Kidney (tissue), 14 donors: Measurements from ENCODE around the gene SLC1A2. TPM values are rescaled to one million over a fixed set of nuclear protein-coding genes. Genes with fewer than 3 reads are reported as not detected.

Experiments used
- DNase-seq, 5 donors: peaks; one replicate each; pipeline ENCODE4 v3.0.0-alpha.2; 2013 to 2020
- FAIRE-seq: peaks from 2 replicates; lab custom pipeline; 2012; peaks lifted over from hg19 to GRCh38; lab: Jason Lieb, UNC
- H3K27ac ChIP-seq, 2 donors: one replicate each; pipeline ENCODE4 v1.7.0; 2013; ENCODE audit warnings: low read depth in 2 of 2, low read length in 2 of 2, inconsistent platforms in 1 of 2
- H3K27me3 ChIP-seq: one replicate; pipeline ENCODE4 v1.7.1; 2013; ENCODE audit warnings: low read length, inconsistent platforms; ENCODE audit not compliant: control insufficient read depth, insufficient read depth
- H3K36me3 ChIP-seq, 3 donors: one replicate each; pipeline versions ENCODE4 v1.7.0 to v1.7.1; 2013; ENCODE audit warnings: low read length in 3 of 3, control low read depth in 1 of 3, inconsistent platforms in 1 of 3; ENCODE audit not compliant: insufficient read depth in 3 of 3, control insufficient read depth in 2 of 3
- H3K4me1 ChIP-seq, 3 donors: one replicate each; pipeline versions ENCODE4 v1.7.0 to v1.7.1; 2013; ENCODE audit warnings: low read length in 3 of 3, inconsistent platforms in 1 of 3, low read depth in 1 of 3; ENCODE audit not compliant: control insufficient read depth in 2 of 3, insufficient read depth in 2 of 3
- H3K4me3 ChIP-seq, 3 donors: one replicate each; pipeline versions ENCODE4 v1.7.0 to v1.8.1; 2013; ENCODE audit warnings: low read length in 3 of 3, control low read depth in 1 of 3, inconsistent platforms in 1 of 3
- H3K9ac ChIP-seq, 3 donors: one replicate each; pipeline versions ENCODE4 v1.7.0 to v1.7.1; 2013; ENCODE audit warnings: low read length in 3 of 3, control low read depth in 1 of 3, inconsistent platforms in 1 of 3
- H3K9me3 ChIP-seq, 3 donors: one replicate each; pipeline versions ENCODE4 v1.7.0 to v1.7.1; 2013; ENCODE audit warnings: low read length in 3 of 3, control low read depth in 1 of 3, inconsistent platforms in 1 of 3; ENCODE audit not compliant: control insufficient read depth in 2 of 3, insufficient read depth in 1 of 3
- CTCF ChIP-seq: IDR thresholded peaks from 3 replicates; pipeline ENCODE4 v1.5.1; 2012; ENCODE audit warnings: mild to moderate bottlenecking, moderate library complexity, borderline replicate concordance; ENCODE audit not compliant: insufficient read depth; ENCODE audit errors: extremely low read depth
- intact Hi-C: fragments of 100-400 bp; cut with DNase I; formaldehyde crosslinking; loops from one replicate; pipeline ENCODE4 v1.11.1; 2022
- polyA plus RNA-seq: library from polyadenylated mRNA; stranded (reverse); fragments of 350-450 nt; fragmentation: Illumina TruSeq; extraction: RNeasy Lipid Tissue Mini Kit (QIAGEN cat#74804); gene quantifications from one replicate; pipeline ENCODE4 v1.2.3, GENCODE V29; 2014; ENCODE audit warnings: low read depth, low replicate concordance; ENCODE audit not compliant: insufficient read depth
- total RNA-seq: library from RNA; stranded (reverse); fragmentation: NEBNext Ultra II Directional; extraction: Animal tissue kit (Norgen Biotek cat#: 25700); gene quantifications from one replicate; pipeline ENCODE4 v1.2.1, GENCODE V29; 2021
- donor health status: control.
- donor health status: control.
- donor health status: control.
- donor health status: control.
- donor health status: control.
- donor health status: DM: yes; HTN: yes; CAD: no.
- donor health status: Normal renal cell carcinoma (clear cell type).

Gene SLC1A2
- total and polyA plus RNA-seq, 2 donors from 2014 or later, result 0.11 to 0.28 TPM

- Histone ChIP-seq H3K27me3 (no peaks in the 10 kb centered on the region), H3K4me3 (no peak overlapping the region), H3K4me1 (no peaks in the 10 kb centered on the region), H3K27ac (no peak overlapping the region), H3K9ac (no peak overlapping the region), H3K9me3 (no peaks in the 10 kb centered on the region), H3K36me3 (no peaks in the 10 kb centered on the region)
- FAIRE-seq (no peak), DNase-seq (no peak)
- TF ChIP-seq CTCF, result no peak
- intact Hi-C loops, result no loop called here
Observed at GRCh38 chr11:35323076-35323868, 96.1 kb downstream of the SLC1A2 start.

- no peak for FAIRE-seq
Observed at GRCh38 chr11:35322318-35322979, 96.9 kb downstream of the SLC1A2 start.

GRCh38 chr11:35321532-35322317 lies 97.6 kb downstream of the SLC1A2 start:
- intact Hi-C loops, result no loop called here
- DNase-seq, result no peak
- no peaks in the 10 kb centered on the region for H3K9me3 ChIP-seq
- H3K4me3 ChIP-seq, result no peak overlapping the region
- H3K27ac ChIP-seq, result no peak overlapping the region
- no peak for FAIRE-seq
- H3K9ac ChIP-seq, result no peak overlapping the region
- H3K27me3 ChIP-seq, result no peaks in the 10 kb centered on the region
- H3K36me3 ChIP-seq, result no peaks in the 10 kb centered on the region
- TF ChIP-seq CTCF, result no peak
- H3K4me1 ChIP-seq, result no peaks in the 10 kb centered on the region

More at GRCh38 chr11:35322318-35322979, 96.9 kb downstream of the SLC1A2 start:
- Histone ChIP-seq H3K9ac (no peak overlapping the region), H3K36me3 (no peaks in the 10 kb centered on the region), H3K27me3 (no peaks in the 10 kb centered on the region), H3K4me3 (no peak overlapping the region), H3K9me3 (no peaks in the 10 kb centered on the region), H3K4me1 (no peaks in the 10 kb centered on the region), H3K27ac (no peak overlapping the region)
- no peak for DNase-seq
- no peak for TF ChIP-seq CTCF
- intact Hi-C loops, result no loop called here
